Neuron (in vitro differentiated cells): ENCODE measurements around the gene FHOD3.
"Not testable (repeated sequence)": the region's sequence is repeated elsewhere in the genome, so short reads cannot be mapped to it uniquely, and the experiment has no call there.

Source experiments
- H2AFZ ChIP-seq: one replicate; pipeline ENCODE4 v1.6.1; 2013; ENCODE audit warnings: low read depth, mild to moderate bottlenecking, inconsistent platforms, low read length, moderate library complexity
- H3K27me3 ChIP-seq: one replicate; pipeline ENCODE4 v1.6.1; 2013; ENCODE audit warnings: low read length; ENCODE audit not compliant: insufficient read depth
- H3K36me3 ChIP-seq: one replicate; pipeline ENCODE4 v1.6.1; 2013; ENCODE audit warnings: low read length; ENCODE audit not compliant: insufficient read depth
- H3K4me1 ChIP-seq: one replicate; pipeline ENCODE4 v1.6.1; 2013; ENCODE audit warnings: low read length; ENCODE audit not compliant: insufficient read depth
- H3K4me3 ChIP-seq: 2 replicates; pipeline ENCODE4 v1.5.1; 2013; ENCODE audit warnings: mild to moderate bottlenecking, low read length, moderate library complexity
- H3K9me3 ChIP-seq: one replicate; pipeline ENCODE4 v1.6.1; 2013; ENCODE audit warnings: low read length

The FHOD3 gene

GRCh38 chr18:36350839-36351469 is 53.4 kb downstream of the FHOD3 start:
- H3K4me3 ChIP-seq: no peak overlapping the region
- H3K4me1 ChIP-seq: no peaks in the 10 kb centered on the region
- no peaks in the 10 kb centered on the region for H3K27me3 ChIP-seq
- H3K9me3 ChIP-seq: peaks cover 11% of the 10 kb centered on the region
- H2AFZ ChIP-seq: no peak overlapping the region
- H3K36me3 ChIP-seq: peaks cover 9% of the 10 kb centered on the region

DNA sequence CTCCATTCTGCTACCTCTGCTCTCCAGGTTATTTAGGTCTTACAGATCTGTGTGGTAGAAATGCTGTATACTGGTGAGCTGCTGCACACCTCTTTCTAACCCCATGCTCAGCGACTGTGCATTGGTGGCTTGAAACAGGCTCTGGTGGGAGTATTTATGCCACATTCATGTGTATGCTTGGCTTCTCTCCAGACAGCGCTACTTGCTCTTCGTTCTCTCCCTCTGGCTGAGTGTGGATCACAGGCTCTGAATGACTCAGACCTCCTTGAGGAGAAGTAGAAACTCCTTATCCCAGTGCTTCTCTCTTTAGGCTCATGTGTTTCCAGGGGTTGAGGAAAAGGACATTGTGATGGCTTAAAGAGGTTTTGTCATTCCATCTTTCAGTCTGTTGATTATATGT is 54.9 kb downstream of the FHOD3 start:
- Histone ChIP-seq H3K27me3 (no peaks in the 10 kb centered on the region), H3K9me3 (peaks cover 6% of the 10 kb centered on the region), H3K4me3 (no peak overlapping the region), H3K4me1 (no peaks in the 10 kb centered on the region), H2AFZ (no peak overlapping the region), H3K36me3 (peaks cover 12% of the 10 kb centered on the region)

GRCh38 chr18:36354989-36355388 is 57.5 kb downstream of the FHOD3 start:
- no peaks in the 10 kb centered on the region for H3K4me1 ChIP-seq
- H3K9me3 ChIP-seq: peaks cover 7% of the 10 kb centered on the region
- peaks cover 22% of the 10 kb centered on the region for H3K36me3 ChIP-seq
- H2AFZ ChIP-seq: no peak overlapping the region
- H3K4me3 ChIP-seq: no peak overlapping the region
- no peaks in the 10 kb centered on the region for H3K27me3 ChIP-seq

- Histone ChIP-seq H3K4me1 (no peaks in the 10 kb centered on the region), H3K36me3 (peaks cover 25% of the 10 kb centered on the region), H3K4me3 (no peak overlapping the region), H3K9me3 (peaks cover 11% of the 10 kb centered on the region), H2AFZ (no peak overlapping the region), H3K27me3 (no peaks in the 10 kb centered on the region)
Observed at GRCh38 chr18:36355511-36355910, 58.0 kb downstream of the FHOD3 start.

- not testable (repeated sequence) for H3K4me1 ChIP-seq, H3K27me3 ChIP-seq, H3K4me3 ChIP-seq, H2AFZ ChIP-seq
- H3K36me3 ChIP-seq: peaks cover 25% of the 10 kb centered on the region
- peaks cover 14% of the 10 kb centered on the region for H3K9me3 ChIP-seq
Observed at GRCh38 chr18:36356741-36357140, 59.2 kb downstream of the FHOD3 start.

DNA sequence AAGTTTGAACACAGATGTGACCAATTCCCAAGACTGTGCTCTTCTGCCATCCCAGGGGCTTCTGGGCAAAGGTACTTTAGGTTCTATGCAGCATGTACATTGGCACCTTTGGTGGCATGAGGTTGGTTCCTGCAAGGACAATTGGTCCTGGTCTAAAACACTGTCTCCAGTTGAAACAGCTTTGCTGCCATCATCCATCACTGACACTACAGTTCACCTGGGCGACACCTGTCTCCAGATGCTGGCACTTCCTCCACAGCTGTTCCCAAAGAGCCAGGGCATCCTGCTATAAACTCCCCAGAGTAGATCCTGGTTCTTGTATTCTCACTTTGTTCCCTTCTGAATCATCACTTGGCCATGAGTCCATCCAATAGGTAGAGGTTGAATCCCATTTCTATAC is 60.6 kb downstream of the FHOD3 start:
- Histone ChIP-seq H2AFZ (no peak overlapping the region), H3K4me1 (no peaks in the 10 kb centered on the region), H3K36me3 (peaks cover 25% of the 10 kb centered on the region), H3K27me3 (no peaks in the 10 kb centered on the region), H3K9me3 (peaks cover 24% of the 10 kb centered on the region), H3K4me3 (no peak overlapping the region)

DNA sequence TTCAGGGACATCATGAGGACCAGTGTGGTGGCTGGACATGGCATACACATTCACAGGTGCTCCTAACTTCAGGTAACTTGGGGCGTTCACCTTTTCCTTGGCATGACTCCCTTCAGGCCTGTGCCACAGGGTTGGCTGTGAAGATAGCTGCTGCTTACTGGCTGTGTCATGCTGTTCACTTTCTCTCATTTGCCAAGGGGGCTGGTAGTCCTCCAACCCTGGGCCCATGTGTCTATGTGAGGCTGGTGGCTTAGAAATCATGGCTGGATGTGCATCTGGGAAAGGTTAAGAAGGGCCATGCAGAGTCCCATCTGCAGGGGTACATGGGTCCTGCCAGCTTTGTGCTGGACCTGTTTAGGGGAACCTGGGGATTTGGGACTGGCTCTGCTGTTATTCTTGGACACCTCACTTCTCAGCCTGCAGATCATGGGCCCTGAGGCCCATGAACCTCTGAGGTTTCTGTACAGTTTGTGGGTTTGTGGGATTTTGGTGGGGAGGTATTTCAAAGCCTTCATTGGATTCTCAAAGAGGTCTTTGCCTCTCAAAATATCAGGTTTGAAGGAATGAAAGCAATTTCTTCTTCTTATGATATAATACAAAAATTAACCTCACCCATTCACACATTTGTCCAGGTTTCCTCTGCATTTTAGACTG is 62.9 kb downstream of the FHOD3 start:
- Histone ChIP-seq H3K27me3 (no peaks in the 10 kb centered on the region), H3K9me3 (peaks cover 25% of the 10 kb centered on the region), H3K4me3 (no peak overlapping the region), H3K36me3 (peaks cover 21% of the 10 kb centered on the region), H3K4me1 (no peaks in the 10 kb centered on the region), H2AFZ (no peak overlapping the region)

DNA sequence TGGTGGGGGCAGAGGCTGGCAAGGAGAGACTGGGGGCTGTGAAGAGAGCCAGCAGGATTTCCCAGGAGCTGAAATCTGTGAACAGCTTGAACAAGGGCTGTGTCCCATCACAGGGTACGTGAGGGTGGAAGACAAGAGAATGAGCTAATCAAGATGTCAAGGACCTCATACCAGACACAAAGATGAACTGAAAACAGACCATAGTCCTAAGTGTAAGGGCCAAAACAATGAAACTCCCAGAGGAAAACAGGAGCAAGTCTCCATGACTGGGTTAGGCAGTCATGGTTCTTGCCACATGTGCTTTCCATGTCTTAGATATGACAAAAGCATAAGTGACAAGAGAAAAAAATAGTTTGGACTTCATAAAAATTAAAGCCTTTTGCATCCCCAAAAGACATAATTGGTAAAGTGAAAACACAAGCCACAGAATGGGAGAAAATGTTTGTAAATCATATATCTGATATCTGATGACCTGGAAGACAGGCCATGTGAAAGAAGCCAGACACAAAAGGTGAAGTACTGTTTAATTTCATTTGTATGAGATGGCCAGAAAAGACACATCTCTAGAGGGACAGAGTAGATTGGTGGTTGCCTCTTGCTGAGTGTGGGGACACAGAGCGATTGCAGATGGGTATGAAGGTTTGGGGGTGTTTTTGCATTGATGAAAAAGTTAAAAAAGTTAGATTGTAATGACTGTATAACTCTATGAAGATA is 67.6 kb downstream of the FHOD3 start:
- H2AFZ ChIP-seq: no peak overlapping the region
- H3K4me1 ChIP-seq: no peaks in the 10 kb centered on the region
- no peak overlapping the region for H3K4me3 ChIP-seq
- peaks cover 21% of the 10 kb centered on the region for H3K9me3 ChIP-seq
- no peaks in the 10 kb centered on the region for H3K27me3 ChIP-seq
- peaks cover 5% of the 10 kb centered on the region for H3K36me3 ChIP-seq

- H3K4me3 ChIP-seq: no peak overlapping the region
Observed at GRCh38 chr18:36365836-36366775, 68.6 kb downstream of the FHOD3 start.

GRCh38 chr18:36366994-36367839 is 69.7 kb downstream of the FHOD3 start:
- H3K36me3 ChIP-seq: peaks cover 3% of the 10 kb centered on the region
- no peak overlapping the region for H3K4me3 ChIP-seq
- no peaks in the 10 kb centered on the region for H3K27me3 ChIP-seq
- H2AFZ ChIP-seq: no peak overlapping the region
- peaks cover 11% of the 10 kb centered on the region for H3K9me3 ChIP-seq
- H3K4me1 ChIP-seq: no peaks in the 10 kb centered on the region

More at GRCh38 chr18:36365836-36366775, 68.6 kb downstream of the FHOD3 start:
- H3K27me3 ChIP-seq: no peaks in the 10 kb centered on the region
- H2AFZ ChIP-seq: no peak overlapping the region
- H3K36me3 ChIP-seq: peaks cover 3% of the 10 kb centered on the region
- peaks cover 15% of the 10 kb centered on the region for H3K9me3 ChIP-seq
- no peaks in the 10 kb centered on the region for H3K4me1 ChIP-seq

GRCh38 chr18:36368889-36369288 is 71.4 kb downstream of the FHOD3 start:
- Histone ChIP-seq H3K36me3 (peaks cover 6% of the 10 kb centered on the region), H2AFZ (no peak overlapping the region), H3K4me3 (no peak overlapping the region), H3K4me1 (no peaks in the 10 kb centered on the region), H3K27me3 (no peaks in the 10 kb centered on the region), H3K9me3 (peaks cover 4% of the 10 kb centered on the region)

GRCh38 chr18:36372903-36373311 is 75.4 kb downstream of the FHOD3 start:
- H3K4me3 ChIP-seq: no peak overlapping the region
- peaks cover 2% of the 10 kb centered on the region for H3K36me3 ChIP-seq
- peaks cover 2% of the 10 kb centered on the region for H3K9me3 ChIP-seq
- H3K27me3 ChIP-seq: no peaks in the 10 kb centered on the region
- no peak overlapping the region for H2AFZ ChIP-seq
- peaks cover 14% of the 10 kb centered on the region for H3K4me1 ChIP-seq
